Suppressor macrophage (primary cell): ENCODE measurements around the gene PELO.
"Not testable (repeated sequence)": the region's sequence is repeated elsewhere in the genome, so short reads cannot be mapped to it uniquely, and the experiment has no call there.

Experiments used
- DNase-seq, 4 experiments: peaks; one replicate each; pipeline ENCODE4 v3.0.0-alpha.2; 2020 to 2022

The PELO gene

DNA sequence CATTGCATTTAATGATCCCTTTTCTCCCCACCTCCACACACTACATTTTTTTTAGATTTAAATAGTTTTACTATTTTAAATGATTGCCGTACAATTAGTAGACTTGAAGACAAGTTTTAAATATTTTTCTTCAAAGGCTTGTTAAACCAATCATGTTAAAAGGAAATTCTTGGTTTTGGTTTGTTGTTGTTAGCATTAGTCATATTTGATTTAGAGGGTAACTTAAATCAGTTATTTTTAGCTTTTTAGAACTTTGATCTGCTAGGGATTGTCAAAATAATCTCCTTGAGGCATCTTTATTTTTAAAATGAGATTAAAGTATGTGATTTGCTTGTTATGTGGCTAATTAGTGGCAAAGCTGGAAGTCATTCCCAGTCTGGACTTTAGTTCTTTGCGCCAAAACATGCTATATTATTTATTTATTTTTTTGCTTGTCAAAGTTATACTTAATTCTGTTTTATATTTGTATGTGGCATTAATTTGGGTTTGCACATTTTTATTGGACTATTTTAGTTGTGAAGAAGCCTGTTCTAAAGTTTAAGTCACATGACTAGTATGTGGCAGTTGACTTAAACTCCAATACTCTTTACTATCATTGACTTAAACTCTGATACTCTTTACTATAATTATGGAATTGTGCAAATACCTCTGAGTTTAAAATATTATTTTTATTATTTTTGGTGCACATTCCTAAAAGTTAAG is 14.7 kb downstream of the PELO start:
- DNase-seq, result no peak

DNA sequence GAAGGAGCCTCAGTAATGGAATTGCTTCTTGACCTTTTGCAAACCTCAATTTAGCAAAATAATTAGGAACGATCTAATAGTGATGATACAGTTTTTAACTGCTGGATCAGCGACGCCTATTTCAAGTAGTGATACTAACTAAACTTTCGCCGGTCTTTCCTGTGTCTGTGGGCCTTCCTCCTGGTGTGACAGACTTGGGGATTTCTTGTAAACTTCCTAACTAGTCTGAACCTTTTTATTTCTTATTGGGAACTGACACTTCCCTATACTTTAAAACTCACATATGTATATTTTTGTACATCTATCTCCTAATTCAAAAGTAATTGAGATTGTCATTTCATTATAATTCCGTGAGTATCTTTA is 15.2 kb downstream of the PELO start:
- peak in 1 of 4 experiments; percentile 27 for DNase-seq

DNA sequence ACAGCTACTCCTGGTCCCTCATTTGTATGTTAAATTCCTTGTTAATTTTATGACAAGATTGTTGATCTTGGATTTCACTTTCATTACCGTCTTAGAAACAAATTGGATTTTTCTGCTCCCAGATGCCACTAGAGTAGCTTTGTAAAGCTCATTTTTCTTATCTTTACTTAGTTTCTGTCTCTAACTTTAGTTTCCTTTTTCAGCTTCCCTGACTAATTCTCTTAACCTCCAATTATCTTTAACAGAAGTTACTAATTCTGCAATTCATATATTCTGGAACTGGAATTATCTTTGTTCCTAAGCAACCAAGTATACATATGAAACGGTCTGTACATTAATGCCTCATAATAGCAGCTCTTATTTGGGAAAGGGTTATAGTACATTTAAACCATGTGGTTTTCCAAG is 16.7 kb downstream of the PELO start:
- no peak for DNase-seq

DNA sequence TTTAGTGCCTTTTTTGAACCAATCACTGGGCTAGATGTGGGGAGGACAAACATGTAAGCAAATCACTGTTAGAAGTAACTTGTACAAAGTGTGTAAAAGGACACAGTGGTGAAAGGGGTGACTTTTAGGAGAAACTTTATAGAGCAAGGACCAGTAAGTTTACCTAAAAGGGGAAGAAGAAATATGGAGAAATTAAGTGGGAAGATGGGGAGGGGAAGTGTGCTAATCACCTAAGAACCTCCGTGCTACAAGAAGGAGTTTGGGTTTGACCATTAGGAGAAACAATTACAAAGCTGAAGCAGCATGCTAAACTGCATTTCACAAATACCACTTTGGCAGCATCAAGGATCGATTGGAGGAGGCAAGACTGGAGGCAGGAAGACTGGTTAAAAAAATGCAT is 17.3 kb downstream of the PELO start:
- DNase-seq, result peak in 3 of 4 experiments; percentile 27 to 48 (median 40)

DNA sequence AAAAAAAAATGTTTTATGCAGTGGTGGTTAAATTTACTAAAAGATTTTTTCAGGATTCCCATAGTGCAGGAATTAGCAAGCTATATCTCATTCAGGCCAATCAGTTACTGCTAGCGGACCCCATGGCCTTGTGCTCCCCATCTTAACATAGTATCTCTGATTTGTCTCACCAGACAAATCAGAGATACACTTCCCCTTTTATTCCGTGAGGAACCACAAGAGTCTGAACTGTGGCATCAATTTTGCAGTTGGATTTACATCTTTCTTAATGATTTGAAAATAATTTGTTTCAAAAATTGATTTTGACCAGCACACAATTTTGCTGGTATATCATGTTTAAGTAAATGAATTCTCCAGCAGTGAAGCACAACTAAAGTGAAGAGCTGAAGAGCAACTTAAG is 17.9 kb downstream of the PELO start:
- DNase-seq, result peak in 2 of 4 experiments; percentile 25 to 37

DNA sequence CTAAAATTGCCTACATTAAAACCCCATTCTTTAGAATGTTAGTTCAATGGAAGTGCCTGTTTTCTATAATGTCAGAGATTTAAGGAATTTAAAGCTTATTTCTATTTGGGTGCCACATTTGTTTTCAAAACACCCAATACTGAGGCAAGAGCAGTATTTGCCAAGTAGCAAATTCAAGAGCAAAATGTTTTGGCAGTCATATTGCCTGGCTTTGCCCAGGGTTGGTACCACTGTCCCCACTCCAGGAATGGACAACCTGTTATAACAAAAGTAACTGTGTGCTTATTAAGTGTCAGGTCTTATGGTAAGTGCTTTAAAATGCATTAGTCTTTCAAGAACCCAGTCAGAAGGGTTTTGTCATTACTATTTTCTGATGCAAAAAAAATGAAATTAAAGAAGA is 19.3 kb downstream of the PELO start:
- DNase-seq, result no peak

DNA sequence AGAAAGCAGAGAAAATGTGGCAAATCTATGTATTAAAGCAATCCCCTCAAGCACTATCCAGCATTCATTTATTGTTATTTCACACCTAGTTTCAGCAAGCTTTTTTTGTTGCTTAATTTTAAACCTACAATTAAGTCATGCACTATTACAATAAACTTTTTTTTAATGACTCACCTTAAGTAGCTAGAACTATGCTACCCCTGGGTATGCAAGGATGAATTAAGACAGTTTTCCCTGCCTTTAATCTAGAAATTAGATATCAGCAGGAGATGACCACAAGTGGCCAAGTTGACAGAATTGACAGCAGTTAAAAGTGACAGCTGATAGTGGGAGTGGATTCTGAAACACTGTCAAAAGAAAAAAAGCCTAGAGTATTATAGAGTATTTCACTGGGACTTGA is 20.0 kb downstream of the PELO start:
- DNase-seq, result no peak

DNA sequence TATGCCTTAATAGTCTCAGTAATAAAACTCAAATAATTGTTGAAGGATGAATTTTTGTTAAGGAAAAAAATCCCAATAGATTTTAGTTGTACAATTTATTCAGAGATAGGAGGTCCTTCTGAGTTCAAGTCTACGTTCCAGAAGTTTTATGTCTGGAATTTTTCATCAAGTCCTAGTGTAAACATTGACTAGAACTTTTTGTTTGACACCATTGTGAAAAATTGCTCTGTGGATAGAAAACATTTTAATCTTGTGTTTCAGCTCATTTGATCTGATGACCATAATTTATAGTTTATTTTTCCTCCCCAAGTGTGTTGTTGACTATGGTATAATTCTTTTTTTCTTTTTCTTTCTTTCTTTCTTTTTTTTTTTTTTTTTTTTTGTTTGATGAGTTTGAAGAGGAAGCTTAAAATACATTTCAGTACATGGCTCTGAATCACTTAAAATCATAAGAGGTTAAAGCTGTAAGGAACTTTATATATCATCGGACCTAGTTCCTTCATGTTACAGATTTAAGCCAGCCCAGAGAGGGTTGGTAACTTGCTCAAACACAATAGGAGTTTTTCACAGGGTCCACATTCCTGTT is 20.7 kb downstream of the PELO start:
- no peak for DNase-seq

DNA sequence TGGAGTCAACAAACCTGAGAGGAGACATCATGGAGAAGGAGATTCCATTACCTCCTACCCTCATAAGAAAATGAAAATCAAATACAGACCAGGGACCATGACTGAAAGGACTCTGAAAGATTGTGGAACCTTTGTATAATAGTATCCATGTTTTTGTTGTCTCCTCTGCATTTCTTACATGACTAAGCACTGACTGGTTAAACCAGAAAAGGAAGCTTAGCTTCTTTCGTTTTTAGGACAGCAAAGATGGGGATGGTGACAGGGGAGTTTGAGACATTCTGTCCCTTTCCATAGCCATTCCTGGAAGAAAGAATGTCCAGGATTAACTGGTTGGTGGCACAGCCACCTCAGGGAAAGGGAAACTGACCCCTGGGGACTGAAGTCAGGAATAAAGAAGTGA is 22.2 kb downstream of the PELO start:
- peak; percentile 17 to 66 (median 43) for DNase-seq

DNA sequence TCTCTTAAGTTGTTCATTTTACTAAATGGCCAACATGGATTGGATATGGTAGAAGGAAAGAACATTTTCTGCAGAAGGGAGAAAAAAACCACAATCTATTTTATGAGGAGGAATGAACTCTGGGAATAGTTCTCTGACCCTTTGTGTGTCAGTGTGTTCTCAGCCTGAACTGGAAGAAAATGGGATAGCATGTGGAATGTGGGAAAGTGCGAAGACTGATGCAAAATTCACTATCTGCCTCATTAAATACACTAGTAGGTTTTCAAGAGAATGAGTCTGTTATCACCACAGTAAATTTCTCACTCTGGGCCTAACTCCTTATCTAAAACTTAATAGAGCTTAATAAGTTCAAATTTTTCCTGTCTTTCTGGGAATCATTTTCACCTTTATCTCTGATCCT is 22.7 kb downstream of the PELO start:
- DNase-seq, result no peak

DNA sequence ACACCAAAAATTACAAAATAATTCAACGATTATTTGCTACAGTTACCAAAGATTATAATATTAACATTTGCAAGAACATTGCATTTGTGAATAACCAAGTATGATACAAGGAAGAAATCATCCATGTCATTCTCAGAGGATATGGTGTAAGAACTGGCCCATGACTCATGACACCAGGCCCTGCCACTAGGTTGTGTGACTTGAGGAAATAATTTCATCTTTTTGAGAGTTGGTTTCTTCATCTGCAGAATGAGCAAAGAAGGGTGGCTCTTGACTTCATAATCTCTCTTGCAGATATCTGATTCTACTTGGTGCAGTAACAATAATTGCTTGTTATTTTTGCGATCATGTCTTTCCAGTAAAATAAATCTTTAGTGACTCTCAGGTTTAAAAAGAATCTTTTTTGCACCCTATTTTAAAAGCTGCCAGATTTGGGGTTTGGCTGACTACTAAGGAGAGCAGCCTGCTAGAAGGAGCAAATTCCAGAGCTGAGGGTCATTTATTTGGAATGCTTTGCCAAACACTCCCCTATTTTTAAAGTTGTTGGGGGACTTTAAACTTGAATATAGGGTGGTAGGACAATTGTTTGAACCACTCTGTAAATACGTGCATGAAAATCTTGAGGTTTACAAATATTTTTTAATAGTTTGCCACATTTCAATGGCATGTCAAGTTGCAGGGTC is 23.5 kb downstream of the PELO start:
- DNase-seq, result peak; percentile 81 to 93 (median 86)

DNA sequence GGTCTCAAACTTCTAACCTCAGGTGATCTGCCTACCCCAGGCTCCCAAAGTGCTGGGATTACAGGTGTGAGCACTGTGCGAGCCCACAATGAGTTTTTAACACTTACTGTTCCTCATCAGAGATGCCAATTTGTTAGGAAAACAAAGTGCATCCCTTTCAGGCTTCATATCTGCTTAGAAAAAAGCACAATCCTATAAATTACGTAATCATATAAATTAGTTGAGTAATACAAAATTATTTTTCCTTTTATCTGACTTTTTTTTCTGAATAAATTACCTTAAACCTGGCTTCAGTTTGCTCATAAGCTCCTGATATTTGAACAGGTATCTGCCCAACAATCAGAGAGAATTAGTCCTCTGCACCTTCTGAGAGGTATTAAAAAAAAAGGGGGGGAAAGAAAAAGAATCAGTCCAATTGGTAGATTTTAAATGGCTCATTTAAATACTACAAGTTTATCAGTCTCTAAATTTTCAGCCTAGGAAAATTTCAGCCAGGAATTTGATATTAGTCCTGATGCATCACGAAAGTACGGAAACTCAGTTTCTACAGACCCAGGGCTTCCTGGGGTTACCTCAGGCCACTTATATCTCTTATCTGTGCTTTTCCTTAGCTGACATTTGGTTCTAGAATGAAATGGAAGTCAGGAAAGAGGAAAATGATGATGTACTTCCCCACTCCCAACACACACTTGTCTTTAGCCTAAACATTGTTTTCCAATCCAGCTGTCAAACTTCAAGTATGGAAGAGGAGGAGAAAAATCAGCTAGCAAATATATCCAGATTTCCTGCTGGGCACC is 26.8 kb downstream of the PELO start:
- no peak for DNase-seq

DNA sequence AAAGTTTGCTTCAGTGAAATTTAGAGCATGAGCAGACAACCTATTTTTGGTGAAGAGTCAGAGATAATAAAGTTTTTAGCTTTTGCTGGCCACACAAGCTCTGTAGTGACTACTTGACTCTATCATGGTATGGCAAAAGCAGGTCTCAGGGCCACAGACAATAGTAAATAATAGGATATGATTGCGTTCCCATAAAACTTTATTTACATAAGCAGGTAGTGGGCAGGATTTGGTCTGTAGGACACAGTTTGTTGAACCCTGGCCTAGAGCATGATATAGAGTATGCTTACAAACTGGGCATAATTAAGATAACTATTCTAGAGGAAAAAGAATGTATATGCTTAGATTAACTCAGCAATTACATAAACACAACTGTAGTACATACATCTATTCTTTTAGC is 30.1 kb downstream of the PELO start:
- DNase-seq, result no peak

DNA sequence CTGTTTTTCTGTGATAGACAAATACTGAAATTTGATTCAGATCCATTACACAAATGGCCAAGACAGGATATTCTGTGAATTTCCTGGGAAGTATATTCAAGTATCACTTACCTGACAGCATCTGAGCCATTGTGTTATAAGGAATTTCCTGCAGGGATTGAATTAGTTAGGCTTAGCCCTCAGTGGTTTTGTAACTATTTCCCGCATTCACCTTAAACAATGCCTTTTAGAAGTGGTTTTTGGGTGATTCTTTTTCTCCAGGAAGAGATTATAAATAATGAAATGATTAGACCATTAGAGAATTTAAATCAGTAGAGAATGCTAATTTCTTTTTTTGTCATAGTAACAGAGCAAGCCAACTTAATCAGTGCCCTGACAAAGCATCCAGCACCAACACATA is 30.6 kb downstream of the PELO start:
- DNase-seq, result no peak

DNA sequence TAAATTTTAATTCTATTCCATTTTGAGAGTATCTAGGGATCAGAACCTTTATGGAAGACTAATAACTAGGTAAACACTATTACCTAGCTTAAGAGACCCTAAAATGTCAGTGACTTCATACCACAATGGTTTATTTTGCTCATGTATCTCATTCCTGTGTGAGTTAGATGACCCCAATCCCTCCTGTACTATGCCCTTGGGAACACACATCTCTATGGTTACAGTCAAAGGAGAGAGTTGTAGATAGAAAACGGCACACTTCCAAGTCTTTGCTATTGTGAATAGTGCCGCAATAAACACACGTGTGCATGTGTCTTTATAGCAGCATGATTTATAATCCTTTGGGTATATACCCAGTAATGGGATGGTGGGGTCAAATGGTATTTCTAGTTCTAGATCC is 31.1 kb downstream of the PELO start:
- DNase-seq, result not testable (repeated sequence)

DNA sequence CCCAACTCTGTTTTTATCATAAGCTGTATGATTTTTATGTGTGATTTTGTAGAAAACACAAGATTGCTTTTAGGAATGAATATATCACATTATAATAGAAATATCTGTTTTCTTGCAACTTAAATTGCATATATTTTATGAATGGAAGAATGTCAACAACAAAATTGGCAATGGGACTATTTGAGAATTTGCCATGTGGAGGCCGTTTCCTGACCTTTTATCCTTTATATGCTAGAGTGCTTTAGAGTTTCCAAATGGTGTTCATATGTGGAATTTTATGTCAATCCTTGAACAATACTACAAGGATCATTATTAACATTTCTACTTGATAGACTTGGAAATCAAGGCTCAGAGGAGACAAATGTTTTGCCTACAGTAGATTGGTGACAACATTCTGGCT is 34.2 kb downstream of the PELO start:
- DNase-seq, result no peak

DNA sequence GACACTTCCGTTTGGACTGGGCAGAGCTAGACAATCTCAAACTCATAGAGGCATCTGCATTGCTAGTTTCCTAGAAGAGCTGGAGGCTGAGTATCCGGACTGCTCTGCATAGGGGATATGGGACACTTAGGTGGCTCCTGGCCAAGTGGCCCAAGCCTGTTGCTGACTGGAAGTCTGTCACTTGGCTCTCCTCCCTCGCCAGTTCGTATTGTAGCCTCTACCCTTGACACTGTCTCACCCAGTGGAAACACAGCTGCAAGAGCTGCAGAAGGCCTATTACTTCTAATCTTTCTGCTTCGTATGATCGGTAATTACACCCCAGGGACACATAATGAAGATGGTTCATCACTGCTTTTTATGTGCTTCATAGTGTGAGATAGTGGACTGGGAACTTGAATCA is 34.7 kb downstream of the PELO start:
- no peak for DNase-seq

DNA sequence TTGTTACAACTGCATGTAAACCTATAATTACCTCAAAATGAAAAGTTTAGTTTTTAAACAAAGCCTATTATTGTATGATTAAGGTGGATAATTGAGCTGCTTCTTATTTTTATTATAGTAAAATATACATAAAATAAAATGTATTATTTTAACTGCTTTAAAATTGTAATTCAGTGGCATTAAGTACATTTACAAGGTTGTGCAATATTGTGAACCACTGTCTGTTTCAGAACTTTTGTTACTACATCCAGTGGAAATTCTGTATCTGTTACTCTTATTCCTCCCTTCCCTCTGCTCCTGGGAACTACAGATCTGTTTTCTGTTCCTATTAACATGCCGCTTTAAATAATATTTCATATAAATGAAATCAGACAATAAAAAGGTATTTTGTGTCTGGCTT is 37.1 kb downstream of the PELO start:
- DNase-seq, result no peak

DNA sequence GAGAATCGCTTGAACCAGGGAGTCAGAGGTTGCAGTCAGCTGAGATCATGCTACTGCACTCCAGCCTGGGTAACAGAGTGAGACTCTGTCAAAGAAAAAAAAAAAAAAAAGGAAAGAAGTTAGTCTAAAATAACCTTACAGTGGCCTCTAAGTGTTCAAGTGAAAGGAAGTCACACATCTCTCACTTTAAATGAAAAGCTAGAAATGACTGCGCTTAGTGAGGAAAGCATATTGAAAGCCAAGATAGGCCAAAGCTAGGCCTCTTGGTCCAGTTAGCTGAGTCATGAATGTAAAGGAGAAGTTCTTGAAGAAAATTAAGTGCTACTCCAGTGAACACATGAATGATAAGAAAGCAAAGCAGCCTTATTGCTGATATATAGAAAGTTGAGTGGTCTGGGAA is 38.1 kb downstream of the PELO start:
- peak in 2 of 4 experiments; percentile 33 to 42 for DNase-seq

DNA sequence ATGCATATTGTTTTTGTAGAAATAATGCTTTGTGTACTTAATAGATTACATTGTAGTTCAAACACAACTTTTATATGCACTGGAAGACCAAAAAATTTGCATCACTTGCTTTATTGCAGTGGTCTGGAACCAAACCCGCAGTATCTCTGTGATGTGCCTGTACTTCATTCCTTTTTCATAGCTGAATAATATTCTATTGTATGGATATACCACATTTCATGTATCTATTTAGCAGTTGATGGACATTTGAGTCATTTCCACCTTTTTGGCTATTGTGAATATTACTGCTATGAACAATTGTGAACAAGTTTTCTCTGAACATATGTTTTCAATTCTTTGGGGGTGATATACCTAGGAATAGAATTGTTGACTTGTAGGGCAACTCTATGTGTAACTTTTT is 40.1 kb downstream of the PELO start:
- DNase-seq, result no peak

DNA sequence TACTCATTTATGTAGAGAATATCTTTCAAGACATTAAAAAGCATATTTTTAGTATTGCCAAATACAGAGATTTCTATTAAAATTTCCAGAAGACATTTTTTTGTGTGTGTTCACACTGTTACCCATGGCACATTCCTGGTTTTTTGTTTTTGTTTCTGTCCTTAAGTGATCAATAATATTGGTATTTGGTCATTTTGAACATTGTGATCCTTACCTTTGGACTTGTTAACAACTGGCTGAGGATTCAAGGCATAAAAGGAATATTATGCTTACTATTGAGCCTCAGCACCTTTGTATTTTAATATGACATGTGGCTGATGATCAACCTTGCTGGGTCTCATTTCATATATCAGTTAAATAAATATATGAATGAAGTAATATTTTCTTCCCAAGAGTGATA is 41.9 kb downstream of the PELO start:
- DNase-seq, result no peak

DNA sequence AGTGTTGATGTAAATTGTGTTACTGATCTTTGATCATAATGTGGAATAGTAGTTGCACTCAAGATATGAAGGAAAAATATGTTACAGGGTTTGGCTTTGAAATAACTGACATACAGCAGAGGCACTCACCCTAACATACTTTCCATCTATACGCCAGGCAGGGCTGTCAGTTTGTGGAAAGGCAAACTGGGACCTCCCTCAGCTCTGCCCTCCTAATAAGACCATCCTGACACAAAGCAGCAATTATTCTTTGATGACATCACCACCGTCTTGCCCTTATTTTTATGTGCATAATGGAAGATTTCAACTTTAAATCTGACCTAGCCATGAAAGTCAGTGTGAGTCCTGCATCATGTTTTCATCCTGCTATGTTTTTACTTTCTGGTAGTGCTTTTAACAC is 42.9 kb downstream of the PELO start:
- no peak for DNase-seq

DNA sequence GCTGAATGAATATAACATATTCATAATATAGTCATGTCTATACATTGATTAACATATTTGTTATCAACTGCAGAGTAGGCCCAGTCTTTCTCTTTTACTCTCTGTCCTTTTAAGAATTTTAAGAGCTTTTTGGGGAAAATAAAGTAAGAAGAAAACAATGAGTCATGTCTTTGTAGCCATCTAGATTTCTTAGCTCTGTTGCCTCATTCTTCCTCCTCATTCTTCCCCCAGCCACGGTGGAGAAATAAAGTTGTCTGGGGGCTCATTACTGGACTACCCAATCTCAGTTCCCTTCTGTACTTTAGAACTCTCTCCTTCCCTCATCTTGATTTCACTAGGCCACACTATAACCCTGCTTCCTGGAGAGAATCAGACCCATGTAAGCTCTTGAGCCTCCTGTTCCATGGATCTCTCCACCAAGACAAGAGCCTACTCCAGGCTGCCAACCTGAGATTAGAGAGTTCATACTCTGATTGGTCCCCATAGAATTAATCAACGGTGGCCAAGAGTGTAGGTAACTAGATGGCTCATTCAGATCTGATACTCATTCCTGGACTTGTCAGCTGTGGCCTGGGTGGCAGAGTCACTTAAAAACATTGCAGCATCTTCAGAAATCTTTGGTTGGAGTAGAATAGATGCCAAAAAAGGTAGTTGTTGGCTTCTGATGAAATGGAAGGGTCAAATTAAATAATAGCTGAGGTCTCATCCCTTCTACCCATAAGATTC is 44.2 kb downstream of the PELO start:
- DNase-seq, result peak in 3 of 4 experiments; percentile 14 to 31 (median 22)
